ENCODE data around the gene RAB24. TPM values are rescaled to one million over a fixed set of nuclear protein-coding genes. Genes with fewer than 3 reads are reported as not detected.
A peak's percentile ranks its signal among the peaks of the same experiment; 100 is the strongest.

The RAB24 gene
- total RNA-seq, 2 donors from 2014 or later, result 26.3 to 29.4 TPM

GRCh38 chr5:177338251-177339106, 35.0 kb upstream of the RAB24 start:
- H3K9me3 Mint-ChIP-seq, result no peaks in the 10 kb centered on the region
- peaks cover 9 to 36% of the 10 kb centered on the region in 2 donors for H3K36me3 Mint-ChIP-seq (ENCODE audit: insufficient read depth in 2 of 2)
- H3K4me1 Mint-ChIP-seq (ENCODE audit: low read depth), result peaks cover 25% of the 10 kb centered on the region
- ATAC-seq (replicated peaks in 1 of 2), result no peak
- no peaks in the 10 kb centered on the region for H3K27me3 Mint-ChIP-seq (ENCODE audit: low read depth)
- no peak overlapping the region for H3K27ac Mint-ChIP-seq
- H3K4me3 Mint-ChIP-seq, result no peak overlapping the region
- DNase-seq, result no peak

GRCh38 chr5:177336603-177337494, 33.3 kb upstream of the RAB24 start:
- H3K9me3 Mint-ChIP-seq, result no peaks in the 10 kb centered on the region
- DNase-seq (no peak), ATAC-seq (replicated peaks in 1 of 2) (no peak)
- H3K36me3 Mint-ChIP-seq (ENCODE audit: insufficient read depth in 2 of 2), result peaks cover 7 to 35% of the 10 kb centered on the region in 2 donors
- H3K4me1 Mint-ChIP-seq (ENCODE audit: low read depth), result peaks cover 28% of the 10 kb centered on the region
- no peak overlapping the region for H3K4me3 Mint-ChIP-seq
- H3K27me3 Mint-ChIP-seq (ENCODE audit: low read depth), result no peaks in the 10 kb centered on the region
- no peak overlapping the region for H3K27ac Mint-ChIP-seq

- ATAC-seq (replicated peaks in 1 of 2), result peak; percentile 75 to 87
- H3K9me3 Mint-ChIP-seq, result no peaks in the 10 kb centered on the region
- H3K4me1 Mint-ChIP-seq (ENCODE audit: low read depth), result peaks cover 28% of the 10 kb centered on the region
- no peak overlapping the region for H3K4me3 Mint-ChIP-seq
- peak; percentile 40 to 63 for DNase-seq
- H3K36me3 Mint-ChIP-seq (ENCODE audit: insufficient read depth in 2 of 2), result peaks cover 5 to 31% of the 10 kb centered on the region in 2 donors
- H3K27ac Mint-ChIP-seq, result no peak overlapping the region
- no peaks in the 10 kb centered on the region for H3K27me3 Mint-ChIP-seq (ENCODE audit: low read depth)
Measured at GRCh38 chr5:177336112-177336511, 32.6 kb upstream of the RAB24 start.

GRCh38 chr5:177335701-177336065, 32.2 kb upstream of the RAB24 start:
- H3K27ac Mint-ChIP-seq, result no peak overlapping the region
- H3K9me3 Mint-ChIP-seq, result no peaks in the 10 kb centered on the region
- no peaks in the 10 kb centered on the region for H3K27me3 Mint-ChIP-seq (ENCODE audit: low read depth)
- H3K4me1 Mint-ChIP-seq (ENCODE audit: low read depth), result peaks cover 28% of the 10 kb centered on the region
- ATAC-seq (replicated peaks in 1 of 2) (no peak), DNase-seq (no peak)
- H3K36me3 Mint-ChIP-seq (ENCODE audit: insufficient read depth in 2 of 2), result peaks cover 5 to 31% of the 10 kb centered on the region in 2 donors
- no peak overlapping the region for H3K4me3 Mint-ChIP-seq

- Mint-ChIP-seq H3K9me3 (no peaks in the 10 kb centered on the region), H3K36me3 (ENCODE audit: insufficient read depth in 2 of 2) (peaks cover 5 to 30% of the 10 kb centered on the region in 2 donors), H3K4me3 (no peak overlapping the region), H3K4me1 (ENCODE audit: low read depth) (peaks cover 23% of the 10 kb centered on the region), H3K27me3 (ENCODE audit: low read depth) (no peaks in the 10 kb centered on the region), H3K27ac (no peak overlapping the region)
- DNase-seq (no peak), ATAC-seq (replicated peaks in 1 of 2) (no peak)
Measured at GRCh38 chr5:177334781-177335700, 31.5 kb upstream of the RAB24 start.

- H3K4me3 Mint-ChIP-seq, result no peak overlapping the region
- ATAC-seq (replicated peaks in 1 of 2), result no peak
- DNase-seq, result no peak
- peaks cover 0 to 24% of the 10 kb centered on the region in 2 donors for H3K36me3 Mint-ChIP-seq (ENCODE audit: insufficient read depth in 2 of 2)
- no peaks in the 10 kb centered on the region for H3K27me3 Mint-ChIP-seq (ENCODE audit: low read depth)
- H3K27ac Mint-ChIP-seq, result no peak overlapping the region
- no peaks in the 10 kb centered on the region for H3K9me3 Mint-ChIP-seq
- peaks cover 14% of the 10 kb centered on the region for H3K4me1 Mint-ChIP-seq (ENCODE audit: low read depth)
Measured at GRCh38 chr5:177334155-177334551, 30.6 kb upstream of the RAB24 start.

- no peak overlapping the region for H3K27ac Mint-ChIP-seq
- ATAC-seq (replicated peaks in 1 of 2), result no peak
- H3K27me3 Mint-ChIP-seq (ENCODE audit: low read depth), result no peaks in the 10 kb centered on the region
- DNase-seq, result no peak
- H3K36me3 Mint-ChIP-seq (ENCODE audit: insufficient read depth in 2 of 2), result peaks cover 0 to 24% of the 10 kb centered on the region in 2 donors
- no peak overlapping the region for H3K4me3 Mint-ChIP-seq
- no peaks in the 10 kb centered on the region for H3K9me3 Mint-ChIP-seq
- peaks cover 17% of the 10 kb centered on the region for H3K4me1 Mint-ChIP-seq (ENCODE audit: low read depth)
Measured at GRCh38 chr5:177333420-177334154, 30.1 kb upstream of the RAB24 start.

- no peaks in the 10 kb centered on the region for H3K9me3 Mint-ChIP-seq
- H3K27ac Mint-ChIP-seq, result no peak overlapping the region
- H3K36me3 Mint-ChIP-seq (ENCODE audit: insufficient read depth in 2 of 2), result peaks cover 0 to 24% of the 10 kb centered on the region in 2 donors
- H3K4me3 Mint-ChIP-seq, result no peak overlapping the region
- H3K4me1 Mint-ChIP-seq (ENCODE audit: low read depth), result peaks cover 24% of the 10 kb centered on the region
- ATAC-seq (replicated peaks in 1 of 2) (no peak), DNase-seq (no peak)
- no peaks in the 10 kb centered on the region for H3K27me3 Mint-ChIP-seq (ENCODE audit: low read depth)
Measured at GRCh38 chr5:177332896-177333260, 29.4 kb upstream of the RAB24 start.

GRCh38 chr5:177332031-177332895, 28.7 kb upstream of the RAB24 start:
- Mint-ChIP-seq H3K4me3 (no peak overlapping the region), H3K27ac (no peak overlapping the region), H3K9me3 (no peaks in the 10 kb centered on the region), H3K4me1 (ENCODE audit: low read depth) (peaks cover 28% of the 10 kb centered on the region), H3K36me3 (ENCODE audit: insufficient read depth in 2 of 2) (peaks cover 0 to 24% of the 10 kb centered on the region in 2 donors), H3K27me3 (ENCODE audit: low read depth) (no peaks in the 10 kb centered on the region)
- ATAC-seq (replicated peaks in 1 of 2) (no peak), DNase-seq (no peak)

- Mint-ChIP-seq H3K27ac (no peak overlapping the region), H3K4me3 (no peak overlapping the region), H3K27me3 (ENCODE audit: low read depth) (no peaks in the 10 kb centered on the region), H3K4me1 (ENCODE audit: low read depth) (peaks cover 23% of the 10 kb centered on the region), H3K9me3 (no peaks in the 10 kb centered on the region), H3K36me3 (ENCODE audit: insufficient read depth in 2 of 2) (peaks cover 0 to 19% of the 10 kb centered on the region in 2 donors)
- DNase-seq (no peak), ATAC-seq (replicated peaks in 1 of 2) (no peak)
Measured at GRCh38 chr5:177330991-177331842, 27.7 kb upstream of the RAB24 start.

- Mint-ChIP-seq H3K27ac (no peak overlapping the region), H3K4me1 (ENCODE audit: low read depth) (peaks cover 22% of the 10 kb centered on the region), H3K9me3 (no peaks in the 10 kb centered on the region), H3K36me3 (ENCODE audit: insufficient read depth in 2 of 2) (peaks cover 0 to 14% of the 10 kb centered on the region in 2 donors), H3K27me3 (ENCODE audit: low read depth) (no peaks in the 10 kb centered on the region), H3K4me3 (no peak overlapping the region)
- no peak for DNase-seq
- no peak for ATAC-seq (replicated peaks in 1 of 2)
Measured at GRCh38 chr5:177329883-177330282, 26.4 kb upstream of the RAB24 start.
